ENCODE measurements around the gene PIK3R6.

The PIK3R6 gene

DNA sequence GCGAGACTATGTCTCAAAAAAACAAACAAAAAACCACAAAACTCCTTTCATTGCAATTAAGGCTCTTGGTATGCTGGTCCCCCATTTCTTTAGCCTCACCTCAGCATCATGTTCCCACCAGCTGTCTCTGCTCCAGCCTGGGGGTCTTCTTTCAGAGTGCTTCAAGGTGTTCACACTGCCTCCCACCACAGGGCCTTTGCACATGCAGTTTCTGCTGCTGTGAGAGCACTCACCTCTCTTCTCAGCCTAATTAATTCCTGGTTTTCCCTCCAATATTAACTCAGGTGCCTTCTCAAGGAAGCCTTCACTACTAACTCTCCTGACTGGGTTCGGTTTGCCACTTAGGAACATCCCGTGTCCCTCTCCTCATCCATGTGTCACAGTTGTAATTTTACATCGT, 15.9 kb upstream of the PIK3R6 start:
- Histone ChIP-seq H3K36me3 (no peaks in the 10 kb centered on the region), H3K4me3 (no peak overlapping the region), H3K27me3 (peaks cover 0 to under 1% of the 10 kb centered on the region in 2 donors), H3K27ac (no peak overlapping the region), H3K9me3 (no peaks in the 10 kb centered on the region), H3K4me1 (no peaks in the 10 kb centered on the region)
- no peak for DNase-seq
- intact Hi-C loops (cut with DNase I; ENCODE audit: low total_unique reads): no loop called here
- TF ChIP-seq, protein P1, sequence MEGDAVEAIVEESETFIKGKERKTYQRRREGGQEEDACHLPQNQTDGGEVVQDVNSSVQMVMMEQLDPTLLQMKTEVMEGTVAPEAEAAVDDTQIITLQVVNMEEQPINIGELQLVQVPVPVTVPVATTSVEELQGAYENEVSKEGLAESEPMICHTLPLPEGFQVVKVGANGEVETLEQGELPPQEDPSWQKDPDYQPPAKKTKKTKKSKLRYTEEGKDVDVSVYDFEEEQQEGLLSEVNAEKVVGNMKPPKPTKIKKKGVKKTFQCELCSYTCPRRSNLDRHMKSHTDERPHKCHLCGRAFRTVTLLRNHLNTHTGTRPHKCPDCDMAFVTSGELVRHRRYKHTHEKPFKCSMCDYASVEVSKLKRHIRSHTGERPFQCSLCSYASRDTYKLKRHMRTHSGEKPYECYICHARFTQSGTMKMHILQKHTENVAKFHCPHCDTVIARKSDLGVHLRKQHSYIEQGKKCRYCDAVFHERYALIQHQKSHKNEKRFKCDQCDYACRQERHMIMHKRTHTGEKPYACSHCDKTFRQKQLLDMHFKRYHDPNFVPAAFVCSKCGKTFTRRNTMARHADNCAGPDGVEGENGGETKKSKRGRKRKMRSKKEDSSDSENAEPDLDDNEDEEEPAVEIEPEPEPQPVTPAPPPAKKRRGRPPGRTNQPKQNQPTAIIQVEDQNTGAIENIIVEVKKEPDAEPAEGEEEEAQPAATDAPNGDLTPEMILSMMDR (IDR thresholded peaks at IDR 0.05): no peak

DNA sequence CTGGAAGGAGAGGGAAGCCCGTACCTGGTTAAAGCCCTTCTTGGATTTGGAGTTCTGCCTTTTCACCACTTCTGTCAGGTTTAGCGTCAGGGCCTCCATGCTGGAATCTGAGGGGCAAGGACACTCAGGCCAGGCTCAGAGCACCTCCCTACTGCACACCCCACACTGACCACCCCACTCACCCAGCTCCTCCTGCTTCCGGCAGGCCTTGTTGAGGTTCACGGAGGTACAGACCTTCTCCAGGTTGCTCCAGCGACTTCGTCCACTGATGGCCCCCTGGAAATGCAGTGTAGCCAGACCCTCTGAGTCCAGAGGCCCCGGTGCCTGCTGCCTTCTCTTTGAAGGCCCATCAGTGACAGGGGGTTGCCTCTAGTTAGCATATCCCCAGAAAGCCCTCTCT, 14.1 kb upstream of the PIK3R6 start:
- DNase-seq: no peak
- no peak overlapping the region for H3K27ac ChIP-seq
- TF ChIP-seq, protein P1 (IDR thresholded peaks at IDR 0.05): no peak
- intact Hi-C loops (cut with DNase I; ENCODE audit: low total_unique reads): no loop called here
- H3K4me3 ChIP-seq: no peak overlapping the region
- peaks cover 0 to 7% of the 10 kb centered on the region in 2 donors for H3K27me3 ChIP-seq
- no peaks in the 10 kb centered on the region for H3K9me3 ChIP-seq
- no peaks in the 10 kb centered on the region for H3K4me1 ChIP-seq
- no peaks in the 10 kb centered on the region for H3K36me3 ChIP-seq

DNA sequence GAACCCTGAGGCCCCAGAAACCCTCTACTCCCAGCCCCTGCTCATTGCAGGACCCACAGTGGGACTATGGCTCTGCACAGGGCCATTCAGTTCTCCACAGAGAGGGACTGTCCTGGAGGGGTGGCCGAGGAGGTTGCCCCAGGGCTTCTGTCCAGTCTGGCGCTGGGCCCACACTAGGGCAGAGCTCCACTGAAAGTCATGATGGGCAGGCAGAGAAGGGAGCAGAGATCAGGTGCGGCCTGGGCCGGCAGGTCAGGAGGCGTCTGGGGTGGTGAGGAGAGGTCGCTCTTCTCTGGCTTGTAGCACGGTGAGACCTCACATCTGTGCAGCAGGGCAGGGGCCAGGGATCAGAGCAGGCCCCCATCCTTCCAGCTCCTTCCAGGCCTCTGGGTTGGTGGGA, 13.0 kb upstream of the PIK3R6 start:
- no peak for DNase-seq
- TF ChIP-seq, protein P1 (IDR thresholded peaks at IDR 0.05): no peak
- Histone ChIP-seq H3K9me3 (no peaks in the 10 kb centered on the region), H3K4me1 (no peaks in the 10 kb centered on the region), H3K27ac (no peak overlapping the region), H3K4me3 (no peak overlapping the region), H3K27me3 (peaks cover 0 to 10% of the 10 kb centered on the region in 2 donors), H3K36me3 (no peaks in the 10 kb centered on the region)
- intact Hi-C loops (cut with DNase I; ENCODE audit: low total_unique reads): no loop called here

DNA sequence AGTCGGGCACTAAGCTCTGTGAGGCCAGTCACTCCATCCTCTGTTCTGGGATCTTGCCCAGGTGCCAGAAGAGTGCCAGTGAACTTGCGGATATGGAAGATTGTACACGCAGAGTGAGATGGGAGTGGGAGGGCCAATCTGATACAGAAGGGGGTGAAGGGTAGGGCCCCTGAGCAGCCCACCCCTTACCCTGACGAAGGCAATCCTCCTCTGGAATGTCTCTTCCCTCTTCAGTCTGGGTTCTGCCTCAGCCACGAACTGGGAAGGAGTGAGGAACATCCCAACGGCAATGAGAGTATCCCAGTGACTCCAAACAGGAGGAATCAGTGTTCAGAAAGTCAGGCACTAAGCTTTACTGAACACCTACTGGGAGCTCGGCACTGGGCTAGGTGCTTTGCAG, 11.9 kb upstream of the PIK3R6 start:
- intact Hi-C loops (cut with DNase I; ENCODE audit: low total_unique reads): no loop called here
- no peak overlapping the region for H3K4me3 ChIP-seq
- TF ChIP-seq, protein P1 (IDR thresholded peaks at IDR 0.05): no peak
- H3K27ac ChIP-seq: no peak overlapping the region
- no peaks in the 10 kb centered on the region for H3K9me3 ChIP-seq
- H3K4me1 ChIP-seq: no peaks in the 10 kb centered on the region
- H3K27me3 ChIP-seq: peaks cover 0 to 15% of the 10 kb centered on the region in 2 donors
- H3K36me3 ChIP-seq: no peaks in the 10 kb centered on the region
- no peak for DNase-seq

DNA sequence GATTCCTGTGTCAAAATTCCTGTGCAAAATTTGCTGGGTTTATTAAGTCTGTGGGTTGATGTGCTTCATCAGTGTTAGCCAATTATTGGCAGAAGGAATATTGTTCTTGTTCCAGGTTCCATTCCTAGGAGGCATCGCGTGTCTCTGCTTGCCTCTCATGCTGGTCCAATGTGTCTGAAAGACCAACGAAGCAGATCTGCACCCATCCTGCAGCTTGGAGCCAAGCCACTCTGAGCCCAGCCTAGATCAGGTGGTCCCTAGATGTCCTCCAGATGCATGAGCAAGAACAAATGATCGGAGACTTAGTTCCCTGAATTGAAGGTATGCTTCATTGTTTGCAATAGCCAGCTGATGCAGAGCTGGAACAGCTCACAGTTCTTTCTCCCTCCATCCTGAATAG, 10.5 kb upstream of the PIK3R6 start:
- intact Hi-C loops (cut with DNase I; ENCODE audit: low total_unique reads): no loop called here
- Histone ChIP-seq H3K4me3 (no peak overlapping the region), H3K9me3 (no peaks in the 10 kb centered on the region), H3K36me3 (no peaks in the 10 kb centered on the region), H3K27ac (no peak overlapping the region), H3K27me3 (peaks cover 0 to 29% of the 10 kb centered on the region in 2 donors), H3K4me1 (no peaks in the 10 kb centered on the region)
- TF ChIP-seq, protein P1 (IDR thresholded peaks at IDR 0.05): no peak
- no peak for DNase-seq

DNA sequence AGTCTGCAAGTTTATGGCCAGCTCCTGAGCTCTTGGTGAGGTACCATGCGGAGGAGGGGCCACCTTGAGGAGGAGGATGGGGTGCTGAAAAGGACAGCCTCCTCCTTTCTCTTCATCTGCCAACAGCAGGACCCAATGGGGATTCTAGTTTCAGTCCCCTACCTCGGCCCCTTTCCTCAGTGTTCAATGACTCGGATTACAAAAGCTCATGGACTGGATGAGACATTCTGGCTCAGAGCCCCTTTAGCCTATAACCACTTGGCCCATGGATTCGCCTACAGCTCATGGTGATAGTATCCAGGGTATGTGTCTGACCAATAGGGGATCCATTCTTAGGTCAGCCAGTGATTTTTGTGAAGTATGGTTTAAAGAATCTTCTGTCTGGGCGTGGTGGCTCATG, 8.5 kb upstream of the PIK3R6 start:
- H3K4me3 ChIP-seq: no peak overlapping the region
- no peaks in the 10 kb centered on the region for H3K4me1 ChIP-seq
- peaks cover 0 to 33% of the 10 kb centered on the region in 2 donors for H3K27me3 ChIP-seq
- no peaks in the 10 kb centered on the region for H3K36me3 ChIP-seq
- no peaks in the 10 kb centered on the region for H3K9me3 ChIP-seq
- H3K27ac ChIP-seq: no peak overlapping the region
- DNase-seq: no peak
- TF ChIP-seq, protein P1 (IDR thresholded peaks at IDR 0.05): no peak
- intact Hi-C loops (cut with DNase I; ENCODE audit: low total_unique reads): no loop called here

Data from tibial artery (tissue), 4 donors.